Measurements from ENCODE around the gene GSG1L. TPM values are rescaled to one million over a fixed set of nuclear protein-coding genes. Genes with fewer than 3 reads are reported as not detected.

GSG1L gene
- total and polyA plus RNA-seq, 2 of the 13 experiments (the other 11 are each of a cell fraction or from before 2014, with no cell fraction given), result not detected

DNA sequence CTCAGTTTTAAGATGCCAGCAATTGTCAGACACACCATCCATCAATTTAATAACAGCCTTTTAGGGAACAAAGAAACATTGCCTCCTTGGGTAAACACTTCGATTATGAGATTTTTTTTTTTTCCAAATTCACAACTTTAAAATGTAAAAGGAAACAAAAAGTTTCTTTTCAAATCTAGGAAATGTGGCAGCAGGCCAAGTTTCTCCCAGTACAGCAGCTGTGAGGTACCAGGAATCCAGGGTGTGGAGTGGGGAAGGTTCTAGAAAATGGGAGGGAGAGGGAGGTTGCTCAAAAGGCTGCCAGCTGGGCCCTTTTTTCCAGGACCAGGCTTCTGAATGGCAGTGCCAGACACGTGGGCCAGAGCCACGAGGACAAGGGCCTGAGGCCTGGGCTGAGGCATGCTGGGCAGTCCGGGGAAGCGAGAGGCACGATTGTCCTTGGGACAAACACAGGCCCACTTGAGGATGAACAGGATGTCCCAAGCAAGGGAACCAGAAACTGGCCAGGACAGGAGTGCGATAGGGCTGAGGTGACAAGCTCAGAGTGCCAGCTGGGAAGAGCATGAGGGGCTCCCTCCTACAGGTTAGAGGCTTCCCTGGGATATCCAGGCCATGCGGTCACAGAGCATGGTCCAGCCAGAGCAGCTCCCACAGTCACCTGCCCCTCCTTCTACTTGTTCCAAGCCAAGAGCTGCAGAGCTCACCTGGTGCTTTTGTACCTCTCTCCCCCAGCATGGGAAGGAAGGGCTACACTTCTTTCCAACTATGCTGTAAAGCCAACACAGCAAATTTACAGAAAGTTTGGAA lies 298.4 kb downstream of the GSG1L start:
- WGBS (ENCODE audit: low lambda C conversion rate), result 91% methylated on average over 8 of the region's 8 CpGs
- FAIRE-seq (no peak), DNase-seq (ENCODE audit: low spot score) (no peak), ATAC-seq (no peak)
- Histone ChIP-seq H3K36me3 (replicated peaks in 1 of 2; ENCODE audit: control insufficient read depth in 1 of 2, insufficient read depth in 2 of 2, low read length in 2 of 2) (peaks cover 7 to 10% of the 10 kb centered on the region in 2 experiments; a peak in 3 of 5 replicates), H3K9ac (ENCODE audit: insufficient read depth, low read depth, low read length) (no peak overlapping the region), H3K4me2 (ENCODE audit: low read depth, low read length) (no peak overlapping the region), H3K27me3 (ENCODE audit: control insufficient read depth in 1 of 2, insufficient read depth in 2 of 2, low read length in 2 of 2) (no peaks in the 10 kb centered on the region), H3K79me2 (ENCODE audit: insufficient read depth, low read length) (no peaks in the 10 kb centered on the region), H3K4me1 (ENCODE audit: insufficient read depth, low read length) (no peaks in the 10 kb centered on the region), H3K9me3 (ENCODE audit: low read length) (0 out of 2 replicates have a peak, but pooled peaks cover 7% of the 10 kb centered on the region), H2AFZ (ENCODE audit: low read length) (no peak overlapping the region), H3K27ac (ENCODE audit: extremely low read length, insufficient read depth, low read length) (no peak overlapping the region), H4K20me1 (ENCODE audit: insufficient read depth, low read length) (no peaks in the 10 kb centered on the region), H3K4me3 (replicated peaks in 1 of 3; ENCODE audit: insufficient read depth in 1 of 3, low read depth in 2 of 3, low read length in 3 of 3) (no peak overlapping the region)
- ChIA-PET CTCF (ENCODE audit: low intra/inter-chr PET ratio, low total read pairs) (no interaction called here), POLR2A (no interaction called here)
- intact Hi-C loops (cut with micrococcal nuclease; ENCODE audit: unreplicated experiment) (no loop called here), in situ Hi-C loops (cut with HindIII; ENCODE audit: extremely low pct_ligation_motif_present, low pct_unique_long_range_greater_than_20kb) (no loop called here)
- no TSS peak for BruUV-seq (replicated peaks)
- TF ChIP-seq HMG20A (CRISPR knock-in tag; IDR thresholded peaks at IDR 0.05; ENCODE audit: borderline replicate concordance) (no peak), MBNL3 (CRISPR knock-in tag; conservative IDR thresholded peaks at IDR 0.05) (no peak), NFE2L2 (IDR thresholded peaks at IDR 0.05; ENCODE audit: low read length) (no peak), SRSF4 (IDR thresholded peaks at IDR 0.05; ENCODE audit: low read depth, low read length, poor library complexity, severe bottlenecking) (no peak), ZNF652 (CRISPR knock-in tag; IDR thresholded peaks at IDR 0.05; ENCODE audit: borderline replicate concordance, low read depth) (no peak), CC2D1A (CRISPR knock-in tag; IDR thresholded peaks at IDR 0.05) (no peak), ZNF879 (CRISPR knock-in tag; IDR thresholded peaks at IDR 0.05) (no peak), ZIK1 (CRISPR knock-in tag; IDR thresholded peaks at IDR 0.05; ENCODE audit: borderline replicate concordance, low read depth) (no peak), ZMYM4 (CRISPR knock-in tag; IDR thresholded peaks at IDR 0.05) (no peak), KMT2A (CRISPR knock-in tag; IDR thresholded peaks at IDR 0.05) (no peak), ASH2L (IDR thresholded peaks at IDR 0.05; ENCODE audit: insufficient read length, low read depth, low read length) (no peak), ZFAT (CRISPR knock-in tag; conservative IDR thresholded peaks at IDR 0.05) (no peak), ZNF841 (CRISPR knock-in tag; IDR thresholded peaks at IDR 0.05; ENCODE audit: borderline replicate concordance) (no peak), BCL6 (CRISPR knock-in tag; IDR thresholded peaks at IDR 0.05) (no peak), ZNF225 (CRISPR knock-in tag; IDR thresholded peaks at IDR 0.05) (no peak), SOX13 (IDR thresholded peaks at IDR 0.05) (no peak), SOX13 (CRISPR knock-in tag; conservative IDR thresholded peaks at IDR 0.05 in 1 of 2, IDR thresholded peaks at IDR 0.05 in 1 of 2) (no peak), ZNF30 (CRISPR knock-in tag; IDR thresholded peaks at IDR 0.05) (no peak)
- TF ChIP-seq, protein P1, sequence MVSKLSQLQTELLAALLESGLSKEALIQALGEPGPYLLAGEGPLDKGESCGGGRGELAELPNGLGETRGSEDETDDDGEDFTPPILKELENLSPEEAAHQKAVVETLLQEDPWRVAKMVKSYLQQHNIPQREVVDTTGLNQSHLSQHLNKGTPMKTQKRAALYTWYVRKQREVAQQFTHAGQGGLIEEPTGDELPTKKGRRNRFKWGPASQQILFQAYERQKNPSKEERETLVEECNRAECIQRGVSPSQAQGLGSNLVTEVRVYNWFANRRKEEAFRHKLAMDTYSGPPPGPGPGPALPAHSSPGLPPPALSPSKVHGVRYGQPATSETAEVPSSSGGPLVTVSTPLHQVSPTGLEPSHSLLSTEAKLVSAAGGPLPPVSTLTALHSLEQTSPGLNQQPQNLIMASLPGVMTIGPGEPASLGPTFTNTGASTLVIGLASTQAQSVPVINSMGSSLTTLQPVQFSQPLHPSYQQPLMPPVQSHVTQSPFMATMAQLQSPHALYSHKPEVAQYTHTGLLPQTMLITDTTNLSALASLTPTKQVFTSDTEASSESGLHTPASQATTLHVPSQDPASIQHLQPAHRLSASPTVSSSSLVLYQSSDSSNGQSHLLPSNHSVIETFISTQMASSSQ (IDR thresholded peaks at IDR 0.05; ENCODE audit: low read depth), result no peak
- TF ChIP-seq, protein P1 (CRISPR knock-in tag; IDR thresholded peaks at IDR 0.05; ENCODE audit: borderline replicate concordance), result no peak

Measured in HepG2 (cell line).